ENCODE data around the gene EIF3D. TPM values are rescaled to one million over a fixed set of nuclear protein-coding genes. Genes with fewer than 3 reads are reported as not detected.

The EIF3D gene
- total and polyA plus RNA-seq, 2 of the 13 experiments (the other 11 are each of a cell fraction or from before 2014, with no cell fraction given) = 118 to 274 TPM

DNA sequence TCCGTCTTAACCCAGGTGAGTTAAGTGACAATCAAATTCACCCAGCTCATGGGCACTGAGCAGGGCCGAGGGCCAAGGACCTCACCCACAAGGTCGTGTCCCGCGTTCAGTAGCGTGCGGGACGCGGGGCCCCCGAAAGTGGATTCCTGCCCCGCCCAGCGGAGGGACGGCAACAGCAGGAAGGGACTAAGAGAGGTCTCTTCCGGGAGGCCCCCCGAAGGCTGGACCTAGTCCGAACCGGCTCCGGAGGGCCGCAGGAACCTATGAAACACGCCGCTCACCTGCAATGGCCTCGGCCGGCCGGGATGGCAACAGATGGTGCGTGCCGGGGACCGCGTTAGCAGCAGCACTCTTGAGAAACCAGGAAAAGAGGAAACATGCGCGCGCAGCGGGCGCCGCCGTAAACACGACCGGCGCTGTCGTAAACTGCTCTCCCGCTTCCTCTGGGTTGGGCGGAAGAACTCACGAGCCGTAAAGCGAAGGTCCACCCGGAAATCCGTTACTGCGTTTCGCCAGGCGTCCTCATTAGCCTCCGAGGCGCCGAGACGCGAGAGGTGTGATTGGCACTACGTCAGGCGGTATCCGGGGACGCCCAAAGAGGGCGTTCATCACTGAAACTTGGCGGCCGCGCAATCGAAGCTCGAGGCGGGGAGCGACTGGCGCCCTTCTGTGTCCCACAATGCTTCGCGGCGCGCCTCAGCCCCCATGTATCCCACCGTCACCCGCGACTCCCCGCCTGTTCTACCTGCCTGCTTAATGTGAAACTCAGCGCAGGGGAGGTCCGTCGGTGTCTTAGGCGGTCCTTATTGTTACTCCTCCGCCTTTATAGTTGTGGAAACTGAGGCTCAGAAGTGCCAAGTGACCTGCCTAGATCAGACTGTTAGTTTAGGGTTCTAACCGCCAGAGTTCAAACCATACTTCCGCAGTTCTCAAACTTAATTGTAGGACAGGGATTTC is at the start of gene EIF3D (continued):
- TF ChIP-seq ZBTB20 (CRISPR knock-in tag; IDR thresholded peaks at IDR 0.05; ENCODE audit: borderline replicate concordance, low read depth) (no peak), ZFP82 (CRISPR knock-in tag; IDR thresholded peaks at IDR 0.05; ENCODE audit: borderline replicate concordance) (peak; percentile 82), ZNF550 (CRISPR knock-in tag; IDR thresholded peaks at IDR 0.05; ENCODE audit: borderline replicate concordance) (no peak), ZNF672 (CRISPR knock-in tag; IDR thresholded peaks at IDR 0.05) (no peak), ZNF451 (CRISPR knock-in tag; IDR thresholded peaks at IDR 0.05) (no peak), DMAP1 (CRISPR knock-in tag; IDR thresholded peaks at IDR 0.05) (peak; percentile 95), ZBTB33 (CRISPR knock-in tag; IDR thresholded peaks at IDR 0.05) (no peak), ZNF639 (CRISPR knock-in tag; conservative IDR thresholded peaks at IDR 0.05) (peak; percentile 97), ZNF891 (CRISPR knock-in tag; IDR thresholded peaks at IDR 0.05) (peak; percentile 57; the same call in 1 of the 2 replicates), ZNF235 (CRISPR knock-in tag; IDR thresholded peaks at IDR 0.05; ENCODE audit: borderline replicate concordance) (no peak), RCOR2 (CRISPR knock-in tag; IDR thresholded peaks at IDR 0.05) (no peak; the same call in 1 of the 2 replicates), ZNF772 (CRISPR knock-in tag; IDR thresholded peaks at IDR 0.05) (peak; percentile 68; the same call in 1 of the 2 replicates), POGZ (CRISPR knock-in tag; IDR thresholded peaks at IDR 0.05) (peak; percentile 64; the same call in 1 of the 2 replicates), SMARCE1 (IDR thresholded peaks at IDR 0.05; ENCODE audit: borderline replicate concordance) (no peak), CEBPZ (IDR thresholded peaks at IDR 0.05; ENCODE audit: low read length) (no peak), CBFB (CRISPR knock-in tag; IDR thresholded peaks at IDR 0.05) (peak; percentile 31; the same call in 1 of the 2 replicates)
- TF ChIP-seq, protein P1, sequence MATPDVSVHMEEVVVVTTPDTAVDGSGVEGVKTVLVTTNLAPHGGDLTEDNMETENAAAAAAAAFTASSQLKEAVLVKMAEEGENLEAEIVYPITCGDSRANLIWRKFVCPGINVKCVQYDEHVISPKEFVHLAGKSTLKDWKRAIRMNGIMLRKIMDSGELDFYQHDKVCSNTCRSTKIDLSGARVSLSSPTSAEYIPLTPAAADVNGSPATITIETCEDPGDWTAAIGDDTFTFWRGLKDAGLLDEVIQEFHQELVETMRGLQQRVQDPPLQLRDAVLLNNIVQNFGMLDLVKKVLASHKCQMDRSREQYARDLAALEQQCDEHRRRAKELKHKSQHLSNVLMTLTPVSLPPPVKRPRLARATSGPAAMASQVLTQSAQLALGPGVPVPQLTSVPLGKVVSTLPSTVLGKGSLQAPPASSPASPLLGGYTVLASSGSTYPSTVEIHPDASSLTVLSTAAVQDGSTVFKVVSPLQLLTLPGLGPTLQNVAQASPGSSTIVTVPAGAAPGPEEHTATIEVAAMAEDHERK (CRISPR knock-in tag; IDR thresholded peaks at IDR 0.05; ENCODE audit: low read depth) = peak; percentile 92
- TF ChIP-seq, protein P2, sequence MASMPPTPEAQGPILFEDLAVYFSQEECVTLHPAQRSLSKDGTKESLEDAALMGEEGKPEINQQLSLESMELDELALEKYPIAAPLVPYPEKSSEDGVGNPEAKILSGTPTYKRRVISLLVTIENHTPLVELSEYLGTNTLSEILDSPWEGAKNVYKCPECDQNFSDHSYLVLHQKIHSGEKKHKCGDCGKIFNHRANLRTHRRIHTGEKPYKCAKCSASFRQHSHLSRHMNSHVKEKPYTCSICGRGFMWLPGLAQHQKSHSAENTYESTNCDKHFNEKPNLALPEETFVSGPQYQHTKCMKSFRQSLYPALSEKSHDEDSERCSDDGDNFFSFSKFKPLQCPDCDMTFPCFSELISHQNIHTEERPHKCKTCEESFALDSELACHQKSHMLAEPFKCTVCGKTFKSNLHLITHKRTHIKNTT (CRISPR knock-in tag; IDR thresholded peaks at IDR 0.05) = no peak
